SU-DHL-6 (cell line): ENCODE data around the gene SEMA3C.

Experiments
- H2AFZ ChIP-seq: fragments of 200-600 bp; sonication (generic); 2 replicates; pipeline ENCODE4 v1.6.1; 2014; ENCODE audit warnings: low read depth, mild to moderate bottlenecking, moderate library complexity, mixed read lengths, antibody characterized with exemption, low read length; ENCODE audit not compliant: severe bottlenecking
- H3F3A ChIP-seq: fragments of 200-600 bp; shearing (Covaris generic); 2 replicates; pipeline ENCODE4 v1.6.0; 2016; ENCODE audit warnings: antibody characterized with exemption, mild to moderate bottlenecking; ENCODE audit not compliant: insufficient read depth
- H3K27ac ChIP-seq: fragments of 200-600 bp; sonication (generic); 2 replicates; pipeline ENCODE4 v1.5.1; 2016; ENCODE audit warnings: low read depth, mild to moderate bottlenecking, low read length, moderate library complexity, mixed read lengths
- H3K27me3 ChIP-seq: fragments of 200-600 bp; sonication (generic), shearing (Covaris generic); 2 replicates; pipeline ENCODE4 v1.6.0; 2014; ENCODE audit warnings: mild to moderate bottlenecking, low read length
- H3K36me3 ChIP-seq: fragments of 200-600 bp; sonication (generic); 2 replicates; pipeline ENCODE4 v1.6.1; 2014; ENCODE audit warnings: mild to moderate bottlenecking, low read length, mixed read lengths
- H3K4me2 ChIP-seq: fragments of 300-600, 200-600 bp; shearing (Covaris generic), sonication (generic); 2 replicates; pipeline ENCODE4 v1.6.0; 2014; ENCODE audit warnings: low read length, low read depth, mild to moderate bottlenecking; ENCODE audit not compliant: poor library complexity, severe bottlenecking
- H3K4me3 ChIP-seq: fragments of 200-600 bp; sonication (generic); 2 replicates; pipeline ENCODE4 v1.5.1; 2014; ENCODE audit warnings: antibody characterized with exemption, low read length, mild to moderate bottlenecking, mixed read lengths; ENCODE audit not compliant: insufficient read depth, poor library complexity, severe bottlenecking
- H3K79me2 ChIP-seq: fragments of 200-600 bp; sonication (generic); 2 replicates; pipeline ENCODE4 v1.6.1; 2014; ENCODE audit warnings: mild to moderate bottlenecking, low read length, moderate library complexity; ENCODE audit not compliant: insufficient read depth
- H3K9ac ChIP-seq: fragments of 200-600 bp; sonication (generic); 2 replicates; pipeline ENCODE4 v1.7.0; 2014; ENCODE audit warnings: mild to moderate bottlenecking, low read length
- H3K9me2 ChIP-seq: fragments of 200-600 bp; sonication (generic); replicated peaks from 2 replicates; pipeline ENCODE4 v1.6.1; 2014; ENCODE audit warnings: low read length; ENCODE audit not compliant: insufficient read depth
- H3K9me3 ChIP-seq: fragments of 200-600 bp; sonication (generic); 2 replicates; pipeline ENCODE4 v1.6.1; 2014; ENCODE audit warnings: low read length, mixed read lengths; ENCODE audit not compliant: insufficient read depth
- H4K20me1 ChIP-seq: fragments of 200-600 bp; sonication (generic); 2 replicates; pipeline ENCODE4 v1.6.1; 2014; ENCODE audit warnings: low read depth, mild to moderate bottlenecking, antibody characterized with exemption, low read length, moderate library complexity, mixed read lengths
- CTCF ChIP-seq: fragments of 200-600 bp; sonication (generic); IDR thresholded peaks from one replicate; pipeline ENCODE4 v1.5.1; 2017; ENCODE audit warnings: antibody characterized with exemption, mild to moderate bottlenecking, low read length, moderate library complexity; ENCODE audit not compliant: insufficient read depth, poor library complexity, severe bottlenecking
- EZH2phosphoT487 ChIP-seq: fragments of 200-600 bp; sonication (generic), shearing (Covaris generic); conservative IDR thresholded peaks from 2 replicates; pipeline ENCODE4 v1.6.1; 2018; ENCODE audit warnings: mild to moderate bottlenecking, antibody characterized with exemption, low read length, moderate library complexity, mixed read lengths

Gene SEMA3C

DNA sequence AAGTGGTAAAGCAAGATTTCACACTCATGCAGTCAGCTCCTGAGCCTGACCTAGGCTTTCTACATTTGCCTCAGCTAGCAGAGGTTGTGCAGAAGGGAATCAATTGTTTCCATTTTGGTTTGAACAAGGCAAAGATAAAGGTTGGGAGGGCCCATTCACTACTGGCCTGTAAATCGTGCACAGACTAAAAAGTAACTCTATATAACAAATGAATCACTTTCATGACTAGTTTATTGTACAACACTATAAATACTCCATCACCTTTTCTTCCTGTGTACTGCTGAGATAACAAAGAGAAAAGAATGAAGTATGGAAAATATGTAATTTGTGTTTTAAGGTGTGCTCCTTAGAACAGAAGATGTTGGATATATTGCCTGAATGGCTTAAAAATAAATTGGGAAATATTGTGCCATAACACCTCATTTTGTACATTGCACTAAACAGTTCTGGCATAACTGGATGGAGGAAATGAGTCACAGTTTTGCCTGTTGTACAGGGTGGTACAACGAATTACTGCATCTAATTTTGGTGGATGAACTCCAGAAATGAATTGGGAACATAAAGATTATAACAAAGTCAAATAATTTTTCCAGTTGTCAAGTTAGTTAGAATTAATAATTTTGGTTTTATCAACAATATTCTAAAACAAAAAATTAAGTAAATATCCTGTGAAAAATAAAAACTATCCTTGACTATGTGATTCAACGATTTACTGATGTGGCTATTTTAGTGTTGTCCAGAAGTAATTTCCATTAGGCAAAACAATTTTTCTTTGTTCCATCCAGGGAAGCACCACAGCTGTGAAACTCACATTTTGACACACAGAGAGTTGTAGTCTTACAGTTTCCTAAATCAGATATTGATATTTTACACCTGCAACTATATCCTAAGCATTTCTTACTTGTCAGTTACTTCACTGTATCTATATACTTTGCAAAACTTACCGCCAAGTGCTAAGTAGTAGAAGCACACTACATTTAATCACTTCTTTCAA, 18.0 kb downstream of the SEMA3C start:
- Histone ChIP-seq H3K27me3 (no peaks in the 10 kb centered on the region), H2AFZ (no peak overlapping the region), H3K27ac (no peak overlapping the region), H3K9me3 (no peaks in the 10 kb centered on the region), H3K79me2 (no peaks in the 10 kb centered on the region), H3K9ac (no peak overlapping the region), H3F3A (no peaks in the 10 kb centered on the region), H4K20me1 (no peaks in the 10 kb centered on the region), H3K4me3 (no peak overlapping the region), H3K9me2 (no peaks in the 10 kb centered on the region), H3K4me2 (no peak overlapping the region), H3K36me3 (no peaks in the 10 kb centered on the region)
- TF ChIP-seq EZH2phosphoT487: no peak

DNA sequence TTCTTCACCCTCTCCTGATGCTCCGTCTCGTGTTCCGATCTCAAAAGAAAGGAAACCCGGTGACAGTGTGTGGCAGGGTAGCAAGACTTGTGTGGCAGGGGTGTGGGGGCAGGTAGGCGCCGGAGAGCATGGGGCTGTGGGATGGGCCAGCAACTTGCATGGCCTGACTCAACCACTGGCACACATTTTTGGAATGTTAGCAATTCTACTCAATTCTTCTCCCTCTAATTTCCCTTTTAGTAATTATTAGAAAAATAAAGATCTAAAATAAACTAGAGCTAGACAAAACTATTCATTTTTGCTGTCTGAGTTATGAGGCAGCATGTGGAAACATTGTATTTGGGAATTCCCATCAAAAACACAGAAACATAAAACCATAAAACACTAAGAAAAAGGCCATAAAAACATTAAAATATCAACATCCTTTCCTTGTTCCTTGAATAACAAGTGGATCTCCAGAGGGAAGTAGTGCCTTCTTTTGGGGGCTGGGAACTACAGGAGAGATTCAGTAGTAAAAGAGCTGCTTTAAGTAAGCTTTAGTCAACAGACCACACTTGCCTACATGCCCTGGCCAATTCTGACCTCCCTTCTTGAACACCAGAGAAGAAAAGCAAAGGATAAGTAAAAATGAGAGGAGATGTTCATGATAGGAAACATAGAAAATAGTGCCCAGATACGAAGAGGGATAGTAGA, 21.8 kb downstream of the SEMA3C start:
- H3K4me2 ChIP-seq: no peak overlapping the region
- no peaks in the 10 kb centered on the region for H4K20me1 ChIP-seq
- H3K36me3 ChIP-seq: no peaks in the 10 kb centered on the region
- H3F3A ChIP-seq: no peaks in the 10 kb centered on the region
- H3K27me3 ChIP-seq: no peaks in the 10 kb centered on the region
- H3K9me3 ChIP-seq: no peaks in the 10 kb centered on the region
- no peak for TF ChIP-seq CTCF
- no peak for TF ChIP-seq EZH2phosphoT487
- no peak overlapping the region for H3K27ac ChIP-seq
- H3K9ac ChIP-seq: no peak overlapping the region
- no peak overlapping the region for H2AFZ ChIP-seq
- H3K9me2 ChIP-seq: no peaks in the 10 kb centered on the region
- no peak overlapping the region for H3K4me3 ChIP-seq
- no peaks in the 10 kb centered on the region for H3K79me2 ChIP-seq

DNA sequence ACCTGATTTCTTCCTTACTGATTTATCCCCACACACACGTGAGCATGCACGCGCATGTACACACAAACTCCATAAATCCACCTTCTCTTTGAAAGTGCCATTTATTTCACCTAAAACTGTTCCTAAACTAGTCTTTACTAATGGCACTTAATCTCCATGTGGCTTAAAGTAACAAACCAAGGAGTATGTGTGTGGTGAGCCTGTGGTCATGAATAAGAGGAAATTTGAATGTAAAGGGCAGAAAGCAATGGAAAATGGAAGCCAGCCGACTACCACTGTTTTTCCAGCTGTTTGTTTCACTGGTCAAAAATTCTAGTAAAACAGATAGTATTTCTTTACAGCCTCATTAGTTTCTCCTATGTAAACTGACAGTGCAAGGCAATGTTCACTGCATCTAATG, 23.8 kb downstream of the SEMA3C start:
- Histone ChIP-seq H3K9me3 (no peaks in the 10 kb centered on the region), H3K4me2 (no peak overlapping the region), H3K36me3 (no peaks in the 10 kb centered on the region), H3F3A (no peaks in the 10 kb centered on the region), H3K27ac (no peak overlapping the region), H3K4me3 (no peak overlapping the region), H3K9me2 (no peaks in the 10 kb centered on the region; the same call in 1 of the 2 replicates), H4K20me1 (no peaks in the 10 kb centered on the region), H3K27me3 (no peaks in the 10 kb centered on the region), H3K79me2 (no peaks in the 10 kb centered on the region), H3K9ac (no peak overlapping the region), H2AFZ (no peak overlapping the region)
- TF ChIP-seq CTCF (no peak), EZH2phosphoT487 (no peak)

GRCh38 chr7:80891259-80891544, 27.6 kb downstream of the SEMA3C start:
- Histone ChIP-seq H3K4me3 (no peak overlapping the region), H3K9me2 (no peaks in the 10 kb centered on the region; the same call in 1 of the 2 replicates), H3K9me3 (no peaks in the 10 kb centered on the region), H3K9ac (no peak overlapping the region), H2AFZ (no peak overlapping the region), H3K27ac (no peak overlapping the region), H3K27me3 (no peaks in the 10 kb centered on the region), H3K36me3 (no peaks in the 10 kb centered on the region), H3F3A (no peaks in the 10 kb centered on the region), H3K79me2 (no peaks in the 10 kb centered on the region), H3K4me2 (no peak overlapping the region), H4K20me1 (no peaks in the 10 kb centered on the region)
- TF ChIP-seq CTCF (no peak), EZH2phosphoT487 (no peak)
